Esophagus squamous epithelium (tissue), 5 donors: ENCODE measurements around the gene NHS. TPM values are rescaled to one million over a fixed set of nuclear protein-coding genes. Genes with fewer than 3 reads are reported as not detected.

ENCODE experiments used
- DNase-seq: peaks from one replicate; lab custom pipeline; 2025; lab: John Stamatoyannopoulos, UW
- H3K27ac ChIP-seq, 4 donors: fragments of 200-600 bp; sonication (generic); one replicate each; pipeline ENCODE4 v1.5.1; 2016 to 2019; ENCODE audit warnings: mild to moderate bottlenecking in 1 of 4
- H3K27me3 ChIP-seq, 4 donors: fragments of 200-600 bp; sonication (generic); 1 replicate in 3 of 4; 2 replicates in 1 of 4; pipeline versions ENCODE4 v1.5.1 to v1.6.0; 2017 to 2021; ENCODE audit warnings: antibody characterized with exemption in 1 of 4
- H3K36me3 ChIP-seq, 3 donors: fragments of 200-600 bp; sonication (generic); one replicate each; pipeline ENCODE4 v1.5.1; 2016 to 2019
- H3K4me1 ChIP-seq, 3 donors: fragments of 200-600 bp; sonication (generic); one replicate each; pipeline ENCODE4 v1.5.1; 2017 to 2019
- H3K4me3 ChIP-seq, 4 donors: fragments of 200-600 bp; sonication (generic); 1 replicate in 3 of 4; 2 replicates in 1 of 4; pipeline ENCODE4 v1.5.1; 2016 to 2019; ENCODE audit warnings: mild to moderate bottlenecking in 2 of 4, moderate library complexity in 1 of 4
- H3K9me3 ChIP-seq, 3 donors: fragments of 200-600 bp; sonication (generic); one replicate each; pipeline ENCODE4 v1.5.1; 2016 to 2019
- CTCF ChIP-seq, 6 experiments: fragments of 450-650 bp in 4 of 6; fragments of 200-600 bp in 2 of 6; sonication (generic) in 2 of 6; IDR thresholded peaks; one replicate each; pipeline ENCODE4 v1.5.1; 2016 to 2019; ENCODE audit warnings: antibody characterized with exemption in 6 of 6, mild to moderate bottlenecking in 4 of 6, moderate library complexity in 4 of 6
- POLR2A ChIP-seq, 4 donors: fragments of 450-650 bp; IDR thresholded peaks; one replicate each; pipeline ENCODE4 v1.6.1; 2017; ENCODE audit warnings: antibody characterized with exemption in 4 of 4, mild to moderate bottlenecking in 4 of 4, moderate library complexity in 3 of 4
- WGBS, 2 donors: methylation state at CpG; one replicate each; pipeline ENCODE4 v1.1.5; 2018; 5-methylcytosine and 5-hydroxymethylcytosine counted together
- intact Hi-C: fragments of 100-400 bp; cut with DNase I; formaldehyde crosslinking; loops from one replicate; pipeline ENCODE4 v1.15.0; 2022
- total RNA-seq, 4 donors: library from RNA; depleted of rRNA; stranded (reverse); fragments of >200 nt; gene quantifications; one replicate each; pipeline ENCODE4 v1.1.0, GENCODE V29; 2016
- donor health status: DM: yes; HTN: yes; CAD: no.

Gene NHS
- total RNA-seq, 4 donors from 2014 or later = 1.2 to 3.4 (median 2.6) TPM

DNA sequence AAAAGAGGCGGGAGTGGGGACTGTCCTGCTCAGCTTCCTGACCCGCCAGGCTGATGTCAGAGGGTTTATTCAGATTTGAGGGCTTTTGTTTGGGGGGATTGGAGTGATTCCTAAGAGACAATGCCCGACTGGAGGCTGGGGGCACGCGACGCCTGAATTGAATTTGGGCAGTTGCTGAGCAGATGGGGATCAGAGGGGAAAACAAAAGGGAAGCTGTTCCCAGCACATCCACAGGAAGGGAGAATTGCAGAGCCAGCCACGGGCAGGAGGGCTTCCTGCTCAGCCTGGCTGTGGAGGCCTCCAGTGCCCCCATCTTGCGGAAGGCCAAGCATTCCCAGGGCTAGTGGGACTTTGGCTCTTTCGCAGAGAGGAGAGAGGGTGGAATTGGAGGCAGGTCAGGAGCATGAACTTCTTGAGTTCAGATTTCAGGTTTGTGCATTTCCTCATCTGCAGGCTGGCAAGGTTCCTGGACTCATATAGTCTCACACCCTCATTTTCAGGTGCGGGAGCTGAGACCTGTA lies 162.8 kb downstream of the NHS start:
- Histone ChIP-seq H3K27me3 (no peaks in the 10 kb centered on the region), H3K27ac (no peak overlapping the region), H3K9me3 (no peaks in the 10 kb centered on the region), H3K4me1 (peaks cover 0 to 38% (median 9%) of the 10 kb centered on the region in 3 donors), H3K36me3 (no peaks in the 10 kb centered on the region), H3K4me3 (no peak overlapping the region)
- DNase-seq = no peak
- intact Hi-C loops = no loop called here
- 62 to 80% methylated on average over 1 to 10 of the region's 10 CpGs for WGBS, 2 donors
- no peak for TF ChIP-seq CTCF (IDR thresholded peaks at IDR 0.05)
- no peak for TF ChIP-seq POLR2A (IDR thresholded peaks at IDR 0.05)

GRCh38 chrX:17542123-17542522 lies 167.1 kb downstream of the NHS start:
- Histone ChIP-seq H3K4me3 (no peak overlapping the region), H3K27ac (no peak overlapping the region), H3K36me3 (no peaks in the 10 kb centered on the region), H3K4me1 (peaks cover 0 to 39% (median 9%) of the 10 kb centered on the region in 3 donors), H3K27me3 (no peaks in the 10 kb centered on the region), H3K9me3 (no peaks in the 10 kb centered on the region)
- WGBS, 2 donors = 20% methylated on average over 1 of the region's 3 CpGs; no CpG with 5 or more reads in 1 of the 2 donors
- no peak for DNase-seq
- TF ChIP-seq POLR2A (IDR thresholded peaks at IDR 0.05) (no peak), CTCF (IDR thresholded peaks at IDR 0.05) (no peak)
- intact Hi-C loops = no loop called here

- H3K9me3 ChIP-seq = no peaks in the 10 kb centered on the region
- no peaks in the 10 kb centered on the region for H3K27me3 ChIP-seq
- H3K4me3 ChIP-seq = no peak overlapping the region
- no peaks in the 10 kb centered on the region for H3K36me3 ChIP-seq
- TF ChIP-seq POLR2A (IDR thresholded peaks at IDR 0.05) (no peak), CTCF (IDR thresholded peaks at IDR 0.05) (no peak)
- no peak overlapping the region for H3K27ac ChIP-seq
- no peak for DNase-seq
- H3K4me1 ChIP-seq = peaks cover 4 to 52% (median 12%) of the 10 kb centered on the region in 3 donors
- 69 to 93% methylated on average over 2 of the region's 2 CpGs for WGBS, 2 donors
- intact Hi-C loops = no loop called here
Measured at GRCh38 chrX:17544821-17545220, 169.8 kb downstream of the NHS start.

GRCh38 chrX:17546356-17546755 lies 171.4 kb downstream of the NHS start:
- no peak for TF ChIP-seq POLR2A (IDR thresholded peaks at IDR 0.05)
- TF ChIP-seq CTCF (IDR thresholded peaks at IDR 0.05) = no peak
- DNase-seq = no peak
- H3K27me3 ChIP-seq = no peaks in the 10 kb centered on the region
- intact Hi-C loops = no loop called here
- H3K4me1 ChIP-seq = peaks cover 4 to 56% (median 12%) of the 10 kb centered on the region in 3 donors
- 65% methylated on average over 2 of the region's 2 CpGs; no CpG with 5 or more reads in 1 of the 2 donors for WGBS, 2 donors
- no peak overlapping the region for H3K27ac ChIP-seq
- H3K4me3 ChIP-seq = no peak overlapping the region
- no peaks in the 10 kb centered on the region for H3K9me3 ChIP-seq
- no peaks in the 10 kb centered on the region for H3K36me3 ChIP-seq

- intact Hi-C loops = no loop called here
Measured at GRCh38 chrX:17547658-17548057, 172.7 kb downstream of the NHS start.

More at GRCh38 chrX:17547658-17548057, 172.7 kb downstream of the NHS start:
- TF ChIP-seq CTCF (IDR thresholded peaks at IDR 0.05) = no peak
- no peak for TF ChIP-seq POLR2A (IDR thresholded peaks at IDR 0.05)
- no peak overlapping the region for H3K27ac ChIP-seq
- no peak overlapping the region for H3K4me3 ChIP-seq
- WGBS, 2 donors = 43% methylated on average over 1 of the region's 2 CpGs; no CpG with 5 or more reads in 1 of the 2 donors
- no peak for DNase-seq
- H3K4me1 ChIP-seq = peaks cover 4 to 49% (median 12%) of the 10 kb centered on the region in 3 donors
- H3K9me3 ChIP-seq = no peaks in the 10 kb centered on the region
- no peaks in the 10 kb centered on the region for H3K27me3 ChIP-seq
- H3K36me3 ChIP-seq = no peaks in the 10 kb centered on the region
